PFSK-1 (cell line): ENCODE data around the gene ECE1.

Experiments used
- FOXP2 ChIP-seq: optimal IDR thresholded peaks from 2 replicates; pipeline ENCODE3; 2011; ENCODE audit warnings: borderline replicate concordance, control low read depth, inconsistent platforms; ENCODE audit not compliant: insufficient read depth; ENCODE audit errors: extremely low read length, extremely low read depth
- POLR2AphosphoS5 ChIP-seq: IDR thresholded peaks from 2 replicates; pipeline ENCODE4 v1.6.1; 2012; ENCODE audit warnings: low read depth, mild to moderate bottlenecking, control low read depth, low read length, moderate library complexity
- SIN3A ChIP-seq: IDR thresholded peaks from 2 replicates; pipeline ENCODE4 v1.6.1; 2012; ENCODE audit warnings: mild to moderate bottlenecking, low read length, moderate library complexity, borderline replicate concordance; ENCODE audit not compliant: insufficient read depth
- TAF1 ChIP-seq: IDR thresholded peaks from 2 replicates; pipeline ENCODE4 v1.6.1; 2012; ENCODE audit warnings: low read length, control low read depth, borderline replicate concordance; ENCODE audit not compliant: insufficient read depth
- TF ChIP-seq, protein P1 (sequence below), 2 experiments: IDR thresholded peaks; 2 replicates each; pipeline versions ENCODE4 v1.6.1 to v1.8.0; 2011 to 2012; ENCODE audit warnings: low read depth in 2 of 2, low read length in 2 of 2, control low read depth in 1 of 2, inconsistent platforms in 1 of 2, mild to moderate bottlenecking in 1 of 2, moderate library complexity in 1 of 2; ENCODE audit not compliant: insufficient read depth in 1 of 2

The ECE1 gene

DNA sequence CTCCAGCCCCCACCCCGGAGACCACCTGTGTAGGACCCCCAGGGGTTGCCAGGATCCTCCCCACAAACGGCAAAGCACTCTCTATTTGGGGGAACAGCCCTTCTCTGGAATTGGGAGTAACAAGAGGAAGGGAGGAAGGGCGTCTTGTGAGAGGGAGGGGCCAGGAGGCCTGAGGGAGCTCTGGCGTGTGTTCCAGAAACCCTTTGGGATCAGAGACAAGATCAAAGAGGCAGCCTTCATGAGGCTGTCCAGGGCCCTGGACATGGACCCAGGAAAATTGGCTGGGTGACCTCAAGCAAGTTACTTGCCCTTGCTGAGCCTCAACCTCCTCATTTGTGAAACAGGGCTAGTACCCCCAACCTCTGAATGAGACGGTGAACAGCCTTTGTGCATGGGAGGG is 18.1 kb upstream of the ECE1 start:
- TF ChIP-seq FOXP2: no peak
- TF ChIP-seq SIN3A: no peak
- TF ChIP-seq POLR2AphosphoS5: no peak

DNA sequence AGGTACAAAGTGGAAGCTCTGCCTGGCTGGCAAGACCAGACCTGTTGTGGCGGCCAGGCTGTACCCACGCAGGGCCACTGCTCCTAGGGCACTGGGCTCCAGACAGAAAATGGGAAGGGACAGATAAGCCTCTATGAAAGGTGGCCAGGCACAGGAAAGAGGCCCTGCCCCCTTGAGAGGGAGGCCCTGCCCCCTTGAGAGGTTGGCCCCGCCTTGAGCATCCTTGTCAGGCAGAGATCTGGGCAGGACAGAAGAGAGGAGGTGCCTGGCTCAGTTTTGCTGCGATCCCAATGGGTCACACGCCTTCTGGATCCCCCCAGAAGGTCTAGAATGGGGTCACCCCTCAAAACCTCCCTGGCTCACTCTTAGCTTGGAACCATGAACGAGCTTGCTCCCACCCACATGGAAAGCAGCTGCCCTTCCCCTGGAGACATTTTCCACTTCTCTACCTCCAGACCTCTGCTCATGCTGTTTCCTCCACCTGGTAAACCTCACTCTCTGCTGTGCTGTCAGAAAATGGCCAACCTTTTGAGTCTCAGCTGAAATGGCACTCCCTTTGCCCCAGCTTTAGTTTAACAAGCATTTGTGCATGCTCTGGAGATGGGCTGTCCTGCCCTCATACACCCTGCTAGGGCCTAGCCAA is 17.5 kb upstream of the ECE1 start:
- TF ChIP-seq TAF1: no peak
- TF ChIP-seq FOXP2: no peak
- no peak for TF ChIP-seq POLR2AphosphoS5

DNA sequence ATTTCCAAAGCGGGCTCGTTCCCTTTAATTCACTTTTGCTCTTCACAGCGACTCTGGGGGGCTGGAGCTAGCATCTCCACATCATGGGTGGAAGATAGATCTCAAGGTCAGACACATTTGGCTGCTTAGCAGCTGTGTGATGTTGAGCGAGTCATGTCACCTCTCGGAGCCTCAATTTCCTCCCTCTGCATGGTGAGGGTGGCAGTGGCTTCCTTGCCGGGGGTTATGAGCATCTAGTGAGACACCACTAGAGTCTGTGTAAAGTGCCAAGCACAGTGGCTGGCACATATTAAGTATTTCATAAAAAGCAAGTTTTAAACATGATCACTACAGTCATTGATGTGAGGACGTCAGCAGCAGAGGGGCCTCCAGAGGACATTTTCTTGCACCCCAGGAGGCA is 16.9 kb upstream of the ECE1 start:
- TF ChIP-seq POLR2AphosphoS5 (no peak), SIN3A (no peak), TAF1 (no peak), FOXP2 (no peak)
- TF ChIP-seq, protein P1, sequence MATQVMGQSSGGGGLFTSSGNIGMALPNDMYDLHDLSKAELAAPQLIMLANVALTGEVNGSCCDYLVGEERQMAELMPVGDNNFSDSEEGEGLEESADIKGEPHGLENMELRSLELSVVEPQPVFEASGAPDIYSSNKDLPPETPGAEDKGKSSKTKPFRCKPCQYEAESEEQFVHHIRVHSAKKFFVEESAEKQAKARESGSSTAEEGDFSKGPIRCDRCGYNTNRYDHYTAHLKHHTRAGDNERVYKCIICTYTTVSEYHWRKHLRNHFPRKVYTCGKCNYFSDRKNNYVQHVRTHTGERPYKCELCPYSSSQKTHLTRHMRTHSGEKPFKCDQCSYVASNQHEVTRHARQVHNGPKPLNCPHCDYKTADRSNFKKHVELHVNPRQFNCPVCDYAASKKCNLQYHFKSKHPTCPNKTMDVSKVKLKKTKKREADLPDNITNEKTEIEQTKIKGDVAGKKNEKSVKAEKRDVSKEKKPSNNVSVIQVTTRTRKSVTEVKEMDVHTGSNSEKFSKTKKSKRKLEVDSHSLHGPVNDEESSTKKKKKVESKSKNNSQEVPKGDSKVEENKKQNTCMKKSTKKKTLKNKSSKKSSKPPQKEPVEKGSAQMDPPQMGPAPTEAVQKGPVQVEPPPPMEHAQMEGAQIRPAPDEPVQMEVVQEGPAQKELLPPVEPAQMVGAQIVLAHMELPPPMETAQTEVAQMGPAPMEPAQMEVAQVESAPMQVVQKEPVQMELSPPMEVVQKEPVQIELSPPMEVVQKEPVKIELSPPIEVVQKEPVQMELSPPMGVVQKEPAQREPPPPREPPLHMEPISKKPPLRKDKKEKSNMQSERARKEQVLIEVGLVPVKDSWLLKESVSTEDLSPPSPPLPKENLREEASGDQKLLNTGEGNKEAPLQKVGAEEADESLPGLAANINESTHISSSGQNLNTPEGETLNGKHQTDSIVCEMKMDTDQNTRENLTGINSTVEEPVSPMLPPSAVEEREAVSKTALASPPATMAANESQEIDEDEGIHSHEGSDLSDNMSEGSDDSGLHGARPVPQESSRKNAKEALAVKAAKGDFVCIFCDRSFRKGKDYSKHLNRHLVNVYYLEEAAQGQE (IDR thresholded peaks at IDR 0.05; ENCODE audit: insufficient read depth in 1 of 2, low read depth in 2 of 2, low read length in 2 of 2): no peak

DNA sequence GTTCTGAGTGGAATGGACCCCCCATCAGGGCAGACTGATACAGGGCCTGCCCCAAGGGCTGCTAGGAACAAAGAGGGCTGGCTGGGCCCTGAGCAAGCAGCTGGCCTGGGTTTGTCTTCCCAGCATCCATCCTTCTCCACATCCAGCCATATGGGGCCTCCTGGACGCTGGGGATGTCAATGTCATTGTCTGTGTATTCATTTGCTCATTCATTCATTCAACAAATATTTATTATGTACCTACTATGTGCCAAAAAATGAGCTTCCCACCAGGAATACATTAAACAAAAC is 15.6 kb upstream of the ECE1 start:
- TF ChIP-seq, protein P1 (IDR thresholded peaks at IDR 0.05; ENCODE audit: insufficient read depth in 1 of 2, low read depth in 2 of 2, low read length in 2 of 2): no peak
- TF ChIP-seq FOXP2 (no peak), SIN3A (no peak), TAF1 (no peak), POLR2AphosphoS5 (no peak)

DNA sequence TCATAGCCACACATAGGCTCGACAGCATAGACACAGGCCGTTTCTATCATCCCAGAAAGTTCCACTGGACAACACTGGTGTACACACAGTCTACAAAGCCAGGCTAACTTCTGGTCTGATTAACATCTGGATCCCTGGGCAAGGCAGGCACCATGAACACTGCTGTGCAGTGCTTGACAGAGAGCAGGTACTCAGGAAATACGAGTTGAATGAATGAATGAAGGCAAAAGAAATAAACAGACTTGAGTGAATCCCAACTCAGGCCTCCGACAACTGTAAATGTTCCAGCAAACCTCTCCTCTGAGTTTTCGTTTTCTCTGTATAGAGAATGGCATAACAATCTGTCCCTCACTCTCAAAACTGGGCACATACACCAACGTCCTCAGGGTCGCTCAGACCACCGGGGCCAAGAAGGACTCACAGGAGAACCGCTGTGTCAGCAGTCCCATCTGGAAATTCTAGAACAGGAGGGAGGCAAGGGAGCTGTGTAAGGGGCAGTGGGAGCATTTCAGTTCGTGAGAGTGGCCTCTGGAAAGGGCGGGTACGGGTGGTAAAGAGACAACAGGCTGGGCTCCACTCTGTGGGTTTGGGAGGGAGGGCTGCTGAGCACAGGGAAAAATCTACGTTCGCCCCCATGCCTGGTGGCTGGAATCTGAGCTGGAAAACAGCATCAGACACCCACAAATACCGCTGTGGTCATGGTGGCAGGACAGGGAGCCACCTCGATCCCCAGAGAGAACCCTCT is 15.1 kb upstream of the ECE1 start:
- no peak for TF ChIP-seq FOXP2
- no peak for TF ChIP-seq SIN3A
- no peak for TF ChIP-seq POLR2AphosphoS5
- TF ChIP-seq, protein P1 (IDR thresholded peaks at IDR 0.05; ENCODE audit: insufficient read depth in 1 of 2, low read depth in 2 of 2, low read length in 2 of 2): no peak
- TF ChIP-seq TAF1: no peak

DNA sequence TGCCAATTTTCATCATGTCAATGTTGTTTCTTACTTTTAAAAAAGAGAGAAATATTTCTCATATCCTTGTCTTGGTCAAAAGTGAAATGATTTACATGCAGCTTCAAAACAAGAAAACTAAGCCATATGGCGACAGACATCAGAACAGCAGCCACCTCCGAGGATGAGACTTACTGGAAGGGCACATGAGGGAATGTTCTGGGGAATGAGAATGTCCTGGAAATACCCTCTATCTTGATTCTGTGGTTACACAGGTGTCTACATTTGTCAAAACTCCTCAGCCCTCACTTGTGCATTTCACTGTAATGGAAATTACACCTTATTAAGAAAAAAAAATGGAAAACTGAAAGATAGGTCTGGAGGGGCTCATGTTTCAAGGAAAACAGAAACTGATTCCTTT is 14.2 kb upstream of the ECE1 start:
- TF ChIP-seq TAF1 (no peak), FOXP2 (no peak), POLR2AphosphoS5 (no peak), SIN3A (no peak)
- TF ChIP-seq, protein P1 (IDR thresholded peaks at IDR 0.05; ENCODE audit: insufficient read depth in 1 of 2, low read depth in 2 of 2, low read length in 2 of 2): no peak
